Fibroblast of lung (primary cell): Measurements from ENCODE around the gene HTT-AS. TPM values are rescaled to one million over a fixed set of nuclear protein-coding genes. Genes with fewer than 3 reads are reported as not detected.
A peak's percentile ranks its signal among the peaks of the same experiment; 100 is the strongest.

Experiments
- DNase-seq, 2 donors: peaks; one replicate each; pipeline versions ENCODE4 v3.0.0 to v3.0.0-alpha.2; 2010; ENCODE audit warnings: low read depth in 2 of 2
- H2AFZ ChIP-seq: 2 replicates; pipeline ENCODE4 v1.5.1; 2012; ENCODE audit warnings: low read length, control low read depth, inconsistent platforms
- H3K27ac ChIP-seq: 2 replicates; pipeline ENCODE4 v1.5.1; 2011; ENCODE audit warnings: low read length, control low read depth; ENCODE audit not compliant: insufficient read depth
- H3K27me3 ChIP-seq: 2 replicates; pipeline ENCODE4 v1.5.1; 2011; ENCODE audit warnings: mild to moderate bottlenecking, low read length; ENCODE audit not compliant: control insufficient read depth, insufficient read depth
- H3K36me3 ChIP-seq: 2 replicates; pipeline ENCODE4 v1.5.1; 2011; ENCODE audit warnings: low read length; ENCODE audit not compliant: control insufficient read depth, insufficient read depth
- H3K4me1 ChIP-seq: 2 replicates; pipeline ENCODE4 v1.5.1; 2011; ENCODE audit warnings: low read length; ENCODE audit not compliant: control insufficient read depth, insufficient read depth; ENCODE audit errors: extremely low read depth
- H3K4me2 ChIP-seq: 2 replicates; pipeline ENCODE4 v1.5.1; 2011; ENCODE audit warnings: low read length, control low read depth; ENCODE audit not compliant: insufficient read depth; ENCODE audit errors: extremely low read depth
- H3K4me3 ChIP-seq, 4 experiments: fragments of 200-600 bp in 1 of 4; sonication (generic) in 1 of 4; replicated peaks in 1 of 4; 2 replicates each; pipeline ENCODE4 v1.5.1; 2011 to 2016; ENCODE audit warnings: low read length in 4 of 4, low read depth in 3 of 4, mild to moderate bottlenecking in 3 of 4, control low read depth in 2 of 4, inconsistent platforms in 1 of 4, mixed read lengths in 1 of 4; ENCODE audit not compliant: insufficient read depth in 1 of 4; ENCODE audit errors: control extremely low read depth in 1 of 4
- H3K79me2 ChIP-seq: 2 replicates; pipeline ENCODE4 v1.5.1; 2012; ENCODE audit warnings: mild to moderate bottlenecking, low read length, inconsistent platforms; ENCODE audit not compliant: control insufficient read depth, insufficient read depth
- H3K9ac ChIP-seq: 2 replicates; pipeline ENCODE4 v1.5.1; 2011; ENCODE audit warnings: mild to moderate bottlenecking, low read length, control low read depth; ENCODE audit not compliant: insufficient read depth
- H3K9me3 ChIP-seq: 2 replicates; pipeline ENCODE4 v1.5.1; 2012; ENCODE audit warnings: low read depth, low read length; ENCODE audit not compliant: control insufficient read depth, insufficient read depth
- H4K20me1 ChIP-seq: 2 replicates; pipeline ENCODE4 v1.5.1; 2011; ENCODE audit warnings: low read length; ENCODE audit not compliant: control insufficient read depth, insufficient read depth; ENCODE audit errors: extremely low read depth
- EZH2 ChIP-seq: IDR thresholded peaks from 2 replicates; pipeline ENCODE4 v1.5.1; 2012; ENCODE audit warnings: low read length, control low read depth, mild to moderate bottlenecking; ENCODE audit errors: missing control alignments
- polyA minus RNA-seq: library from RNA; depleted of rRNA, polyadenylated mRNA; stranded (reverse); fragments of >200 nt; gene quantifications from 2 replicates; pipeline ENCODE4 v1.2.3, GENCODE V29; 2011; ENCODE audit warnings: low replicate concordance
- polyA plus RNA-seq, 2 donors: library from polyadenylated mRNA; depleted of rRNA in 1 of 2; stranded (reverse) in 1 of 2; unstranded in 1 of 2; fragments of >200 nt; gene quantifications; 2 replicates each; pipeline ENCODE4 v1.2.1, GENCODE V29; 2011 to 2012; ENCODE audit warnings: missing spikeins in 1 of 2
- total RNA-seq: library from RNA; depleted of rRNA; stranded (reverse); fragments of >200 nt; gene quantifications from 2 replicates; pipeline ENCODE4 v1.2.1, GENCODE V29; 2014
- TF ChIP-seq, protein P1 (sequence below), 2 donors: IDR thresholded peaks in 1 of 2; conservative IDR thresholded peaks in 1 of 2; 1 replicate in 1 of 2; 2 replicates in 1 of 2; pipeline ENCODE4 v1.5.1; 2011 to 2012; ENCODE audit warnings: low read length in 2 of 2, control low read depth in 1 of 2, inconsistent platforms in 1 of 2, low read depth in 1 of 2, mild to moderate bottlenecking in 1 of 2

Gene HTT-AS
- total RNA-seq (not detected in 2 replicates), polyA plus RNA-seq (not detected in 2 replicates), polyA minus RNA-seq (not detected in 2 replicates)
- polyA plus RNA-seq (2012), result not detected in 2 replicates

DNA sequence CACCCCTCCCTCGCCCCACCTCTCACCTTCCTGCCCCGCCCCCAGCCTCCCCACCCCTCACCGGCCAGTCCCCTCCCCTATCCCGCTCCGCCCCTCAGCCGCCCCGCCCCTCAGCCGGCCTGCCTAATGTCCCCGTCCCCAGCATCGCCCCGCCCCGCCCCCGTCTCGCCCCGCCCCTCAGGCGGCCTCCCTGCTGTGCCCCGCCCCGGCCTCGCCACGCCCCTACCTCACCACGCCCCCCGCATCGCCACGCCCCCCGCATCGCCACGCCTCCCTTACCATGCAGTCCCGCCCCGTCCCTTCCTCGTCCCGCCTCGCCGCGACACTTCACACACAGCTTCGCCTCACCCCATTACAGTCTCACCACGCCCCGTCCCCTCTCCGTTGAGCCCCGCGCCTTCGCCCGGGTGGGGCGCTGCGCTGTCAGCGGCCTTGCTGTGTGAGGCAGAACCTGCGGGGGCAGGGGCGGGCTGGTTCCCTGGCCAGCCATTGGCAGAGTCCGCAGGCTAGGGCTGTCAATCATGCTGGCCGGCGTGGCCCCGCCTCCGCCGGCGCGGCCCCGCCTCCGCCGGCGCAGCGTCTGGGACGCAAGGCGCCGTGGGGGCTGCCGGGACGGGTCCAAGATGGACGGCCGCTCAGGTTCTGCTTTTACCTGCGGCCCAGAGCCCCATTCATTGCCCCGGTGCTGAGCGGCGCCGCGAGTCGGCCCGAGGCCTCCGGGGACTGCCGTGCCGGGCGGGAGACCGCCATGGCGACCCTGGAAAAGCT, at the start of gene HTT-AS, which contains the start of gene HTT:
Gene HTT-AS, minus strand, starts transcription at position 461 of the 768 bp plus-strand sequence.
Gene HTT, plus strand, starts transcription at position 604 of the 768 bp plus-strand sequence. Its CDS starts 145 bp downstream, at position 749.
- Histone ChIP-seq H3K4me1 (peaks cover 13% of the 10 kb centered on the region), H2AFZ (peak within 1 kb of the TSS; percentile 97), H3K79me2 (peaks cover 34% of the 10 kb centered on the region), H3K27ac (peak within 1 kb of the TSS; percentile 91), H3K9ac (peak within 1 kb of the TSS; percentile 90), H3K9me3 (no peaks in the 10 kb centered on the region), H3K4me3 (peak within 1 kb of the TSS; percentile 88 to 96 (median 92)), H3K27me3 (no peaks in the 10 kb centered on the region), H4K20me1 (no peaks in the 10 kb centered on the region), H3K36me3 (no peaks in the 10 kb centered on the region), H3K4me2 (peak within 1 kb of the TSS; percentile 94)
- DNase-seq, result peak; percentile 88 to 94
- TF ChIP-seq EZH2, result no peak
- TF ChIP-seq, protein P1, sequence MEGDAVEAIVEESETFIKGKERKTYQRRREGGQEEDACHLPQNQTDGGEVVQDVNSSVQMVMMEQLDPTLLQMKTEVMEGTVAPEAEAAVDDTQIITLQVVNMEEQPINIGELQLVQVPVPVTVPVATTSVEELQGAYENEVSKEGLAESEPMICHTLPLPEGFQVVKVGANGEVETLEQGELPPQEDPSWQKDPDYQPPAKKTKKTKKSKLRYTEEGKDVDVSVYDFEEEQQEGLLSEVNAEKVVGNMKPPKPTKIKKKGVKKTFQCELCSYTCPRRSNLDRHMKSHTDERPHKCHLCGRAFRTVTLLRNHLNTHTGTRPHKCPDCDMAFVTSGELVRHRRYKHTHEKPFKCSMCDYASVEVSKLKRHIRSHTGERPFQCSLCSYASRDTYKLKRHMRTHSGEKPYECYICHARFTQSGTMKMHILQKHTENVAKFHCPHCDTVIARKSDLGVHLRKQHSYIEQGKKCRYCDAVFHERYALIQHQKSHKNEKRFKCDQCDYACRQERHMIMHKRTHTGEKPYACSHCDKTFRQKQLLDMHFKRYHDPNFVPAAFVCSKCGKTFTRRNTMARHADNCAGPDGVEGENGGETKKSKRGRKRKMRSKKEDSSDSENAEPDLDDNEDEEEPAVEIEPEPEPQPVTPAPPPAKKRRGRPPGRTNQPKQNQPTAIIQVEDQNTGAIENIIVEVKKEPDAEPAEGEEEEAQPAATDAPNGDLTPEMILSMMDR (conservative IDR thresholded peaks at IDR 0.05 in 1 of 2, IDR thresholded peaks at IDR 0.05 in 1 of 2; ENCODE audit: low read depth in 1 of 2, low read length in 2 of 2), result no peak

DNA sequence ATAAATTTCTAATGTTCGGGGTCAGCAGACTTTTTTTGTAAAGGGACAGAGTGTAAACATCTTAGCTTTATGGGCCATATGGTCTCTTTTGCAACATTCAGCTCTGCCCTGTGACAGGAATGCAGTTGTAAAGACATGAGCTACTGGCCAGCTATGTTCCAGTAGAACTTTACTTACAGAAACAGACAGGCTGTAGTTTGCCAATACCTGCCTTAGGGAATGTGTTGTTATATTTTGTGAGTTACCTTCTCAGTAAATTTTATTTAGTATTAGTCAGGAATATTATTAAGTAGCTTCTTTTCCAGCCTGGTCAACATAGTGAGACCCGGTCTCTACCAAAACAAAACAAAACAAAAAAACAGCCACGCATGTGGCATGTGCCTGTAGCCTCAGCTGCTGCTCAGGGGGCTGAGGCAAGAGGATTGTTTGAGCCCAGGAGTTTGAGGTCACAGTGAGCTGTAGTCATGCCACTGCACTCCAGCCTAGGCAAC, 48.9 kb upstream of the HTT-AS start:
- TF ChIP-seq, protein P1 (conservative IDR thresholded peaks at IDR 0.05 in 1 of 2, IDR thresholded peaks at IDR 0.05 in 1 of 2; ENCODE audit: low read depth in 1 of 2, low read length in 2 of 2), result no peak
- TF ChIP-seq EZH2, result no peak
- Histone ChIP-seq H3K27ac (peak overlapping the region; percentile 37), H3K27me3 (no peaks in the 10 kb centered on the region), H3K79me2 (no peaks in the 10 kb centered on the region), H3K36me3 (peaks cover 11% of the 10 kb centered on the region), H4K20me1 (no peaks in the 10 kb centered on the region), H3K9me3 (no peaks in the 10 kb centered on the region), H3K4me3 (no peak overlapping the region), H3K4me1 (peaks cover 9% of the 10 kb centered on the region), H3K4me2 (no peak overlapping the region), H3K9ac (no peak overlapping the region), H2AFZ (no peak overlapping the region)
- peak in 1 of 2 donors; percentile 82 for DNase-seq

DNA sequence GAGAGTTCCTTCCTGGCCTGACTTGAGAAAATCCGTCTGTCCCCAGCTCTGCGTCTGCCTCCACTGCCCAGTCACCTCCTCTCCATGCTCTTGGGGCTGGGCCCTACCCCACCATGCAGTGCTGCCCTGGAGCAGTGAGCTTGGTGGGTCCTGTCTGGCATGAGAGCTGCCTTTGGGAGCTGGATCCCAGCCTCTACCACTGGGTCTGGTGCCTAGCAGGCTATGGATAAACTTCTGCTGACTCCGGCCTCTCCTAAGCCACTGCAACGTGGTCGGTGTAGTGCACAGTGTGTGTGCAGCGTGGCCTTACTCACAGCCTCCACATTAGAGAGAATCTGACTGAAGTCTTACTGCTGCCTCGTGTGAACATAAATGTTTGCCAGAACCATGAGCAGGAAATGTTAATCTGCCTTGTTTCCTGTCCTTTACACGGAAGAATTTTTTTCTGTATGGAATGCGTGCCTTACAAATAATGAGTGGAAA, 47.8 kb upstream of the HTT-AS start:
- Histone ChIP-seq H3K27me3 (no peaks in the 10 kb centered on the region), H3K4me3 (no peak overlapping the region), H3K79me2 (no peaks in the 10 kb centered on the region), H3K9me3 (no peaks in the 10 kb centered on the region), H3K9ac (peak overlapping the region; percentile 41), H4K20me1 (no peaks in the 10 kb centered on the region), H3K4me1 (peaks cover 9% of the 10 kb centered on the region), H3K36me3 (peaks cover 10% of the 10 kb centered on the region), H3K27ac (peak overlapping the region; percentile 72), H3K4me2 (peak overlapping the region; percentile 15), H2AFZ (no peak overlapping the region)
- peak; percentile 39 to 51 for DNase-seq
- no peak for TF ChIP-seq EZH2
- TF ChIP-seq, protein P1 (conservative IDR thresholded peaks at IDR 0.05 in 1 of 2, IDR thresholded peaks at IDR 0.05 in 1 of 2; ENCODE audit: low read depth in 1 of 2, low read length in 2 of 2), result no peak
